Measurements from ENCODE around the gene NPY2R.

Gene NPY2R
- total RNA-seq = 0 reads per million in 4 donors

GRCh38 chr4:155208258-155209054, at the start of gene NPY2R:
Gene NPY2R, plus strand, starts transcription at chr4:155208636. Its CDS starts 5,304 bp downstream, at chr4:155213940.
- no peak for DNase-seq

- DNase-seq = no peak
Observed at GRCh38 chr4:155161357-155161756, 47.1 kb upstream of the NPY2R start.

- no peak for DNase-seq
Observed at GRCh38 chr4:155164718-155165117, 43.7 kb upstream of the NPY2R start.

GRCh38 chr4:155170569-155170968, 37.9 kb upstream of the NPY2R start:
- no peak for DNase-seq

GRCh38 chr4:155173371-155173770, 35.1 kb upstream of the NPY2R start:
- DNase-seq = no peak

GRCh38 chr4:155174668-155175067, 33.8 kb upstream of the NPY2R start:
- no peak for DNase-seq

GRCh38 chr4:155179216-155179615, 29.2 kb upstream of the NPY2R start:
- no peak for DNase-seq

- no peak for DNase-seq
Observed at GRCh38 chr4:155186972-155187371, 21.5 kb upstream of the NPY2R start.

- no peak for DNase-seq
Observed at GRCh38 chr4:155187989-155188388, 20.4 kb upstream of the NPY2R start.

- DNase-seq = no peak
Observed at GRCh38 chr4:155190099-155190498, 18.3 kb upstream of the NPY2R start.

- DNase-seq = no peak
Observed at GRCh38 chr4:155197757-155198156, 10.7 kb upstream of the NPY2R start.

- no peak for DNase-seq
Observed at GRCh38 chr4:155207534-155208257, 740 bp upstream of the NPY2R start.

- DNase-seq = no peak
Observed at GRCh38 chr4:155220025-155220424, 11.6 kb downstream of the NPY2R start.

- no peak for DNase-seq
Observed at GRCh38 chr4:155227131-155227530, 18.7 kb downstream of the NPY2R start.

GRCh38 chr4:155228713-155229112, 20.3 kb downstream of the NPY2R start:
- no peak for DNase-seq

GRCh38 chr4:155232432-155232831, 24.0 kb downstream of the NPY2R start:
- DNase-seq = no peak

GRCh38 chr4:155234206-155234605, 25.8 kb downstream of the NPY2R start:
- no peak for DNase-seq

- no peak for DNase-seq
Observed at GRCh38 chr4:155237567-155237966, 29.1 kb downstream of the NPY2R start.

GRCh38 chr4:155241225-155241624, 32.8 kb downstream of the NPY2R start:
- DNase-seq = no peak

GRCh38 chr4:155241664-155242063, 33.2 kb downstream of the NPY2R start:
- no peak for DNase-seq

GRCh38 chr4:155245105-155245504, 36.7 kb downstream of the NPY2R start:
- no peak for DNase-seq

- DNase-seq = no peak
Observed at GRCh38 chr4:155248002-155248896, 39.8 kb downstream of the NPY2R start.

- DNase-seq = no peak
Observed at GRCh38 chr4:155249016-155249566, 40.7 kb downstream of the NPY2R start.

All from T-helper 1 cell (primary cell).